Skeletal muscle cell (primary cell): ENCODE data around the gene REXO1.

Experiments used
- DNase-seq: peaks from one replicate; pipeline ENCODE4 v3.0.0-alpha.2; 2010; ENCODE audit warnings: low read depth
- H3K4me3 ChIP-seq: 2 replicates; pipeline ENCODE4 v1.5.1; 2011; ENCODE audit warnings: low read depth, mild to moderate bottlenecking, control low read depth, low read length, moderate library complexity

The REXO1 gene

DNA sequence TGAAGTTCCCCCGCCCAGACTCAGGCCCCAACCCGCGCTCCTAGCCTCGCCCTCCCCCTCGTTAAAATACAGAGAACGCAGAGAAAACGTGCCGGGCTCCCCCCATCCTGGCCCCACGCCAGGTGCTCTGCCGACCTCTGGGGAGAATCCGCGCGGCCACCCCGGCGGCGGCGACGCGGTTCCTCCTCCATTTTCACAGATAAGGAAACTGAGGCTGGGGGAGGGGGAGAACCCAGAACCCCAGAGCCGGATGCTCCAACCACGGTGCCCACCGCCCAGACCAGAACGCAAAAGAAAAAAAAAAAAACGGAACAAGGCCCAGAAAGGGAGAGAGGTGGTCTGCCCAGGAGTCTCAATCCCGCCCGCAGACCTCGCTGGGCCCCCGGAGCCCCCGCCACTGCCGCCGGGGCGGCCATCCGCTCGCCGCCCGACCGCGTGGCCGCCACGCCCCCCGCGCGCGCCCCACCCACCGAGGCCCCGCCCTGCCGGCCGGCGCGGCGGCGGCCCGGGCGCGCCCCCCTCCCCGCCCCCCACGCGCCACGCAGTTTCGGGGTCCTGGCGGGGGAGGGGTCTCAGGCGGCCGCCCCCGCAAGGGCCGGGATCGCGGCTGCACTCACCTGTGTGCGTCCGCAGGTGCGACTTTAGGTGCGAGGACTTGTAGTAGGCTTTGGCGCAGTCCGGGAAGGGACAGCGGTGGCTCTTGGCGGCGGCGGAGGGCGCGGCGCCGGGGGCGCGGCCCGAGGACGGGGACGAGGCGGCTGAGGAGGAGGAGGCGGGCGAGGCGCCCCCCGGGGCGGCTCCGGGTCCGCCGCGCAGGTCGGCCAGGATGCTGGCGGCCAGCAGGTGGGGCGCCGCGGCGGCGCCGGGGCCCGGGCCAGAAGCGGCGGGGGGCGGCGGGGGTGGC is 14.4 kb upstream of the REXO1 start:
- DNase-seq, result no peak
- peak overlapping the region; percentile 87 for H3K4me3 ChIP-seq

- no peak for DNase-seq
- peak overlapping the region; percentile 87 for H3K4me3 ChIP-seq
Measured at GRCh38 chr19:1862068-1862423, 13.8 kb upstream of the REXO1 start.

DNA sequence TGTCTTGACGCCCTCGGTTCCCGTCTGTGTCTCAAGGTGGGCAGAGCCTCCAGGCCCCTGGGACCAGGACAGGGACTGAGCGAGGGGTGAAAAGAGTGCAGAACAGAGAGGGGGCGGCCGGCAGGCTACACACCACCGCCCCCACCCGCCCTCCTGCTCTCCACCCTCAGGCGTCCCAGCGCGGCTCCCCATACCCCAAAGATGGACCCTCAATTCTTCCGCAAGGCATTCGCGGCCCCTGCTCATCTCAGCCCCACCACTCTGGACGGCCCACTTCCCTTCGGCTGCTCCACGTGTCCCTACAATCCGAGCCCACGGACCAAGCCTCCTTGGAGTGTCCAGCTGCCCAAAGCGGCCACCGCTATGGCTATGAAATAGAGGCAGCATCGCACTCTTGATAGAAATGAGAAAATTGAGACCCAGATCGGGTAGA is 13.3 kb upstream of the REXO1 start:
- H3K4me3 ChIP-seq, result peak overlapping the region; percentile 87
- no peak for DNase-seq

DNA sequence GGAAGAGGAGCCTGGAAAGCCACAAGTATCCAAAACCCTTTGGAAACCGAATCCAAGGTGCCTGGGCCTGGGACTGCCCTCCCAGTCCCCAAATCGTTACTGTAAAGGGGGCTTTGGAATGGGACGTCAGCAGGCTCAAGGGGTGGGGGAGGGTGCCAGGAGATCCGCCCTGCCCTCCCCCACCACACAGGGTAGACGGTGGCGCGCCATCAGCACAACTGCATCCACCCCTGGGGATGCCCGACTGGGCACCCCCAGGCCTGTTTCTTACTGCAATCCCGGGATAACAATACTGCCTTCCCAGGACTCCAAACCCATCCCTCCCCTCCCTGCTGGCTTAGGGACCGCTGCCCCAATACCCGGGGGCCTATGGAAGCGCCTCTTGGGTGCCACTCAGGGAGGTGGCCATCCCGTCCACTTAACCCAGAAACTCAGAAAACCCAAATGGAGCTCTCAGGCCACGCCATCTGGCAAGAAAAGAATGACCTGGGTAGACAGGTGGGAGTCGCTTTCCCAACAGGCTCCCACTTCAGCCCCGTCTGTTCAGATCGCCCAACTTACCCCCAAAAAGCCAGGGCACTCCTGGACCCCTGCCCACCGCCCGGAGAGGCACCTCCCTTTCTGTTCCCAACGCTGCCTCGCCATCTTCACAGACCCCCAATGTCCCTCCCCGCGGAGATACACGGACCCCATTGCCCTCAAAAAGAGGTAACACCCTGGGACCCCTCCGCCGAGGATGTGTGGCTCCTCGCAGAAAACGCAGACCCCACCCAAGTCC is 12.7 kb upstream of the REXO1 start:
- DNase-seq, result no peak
- H3K4me3 ChIP-seq, result peak overlapping the region; percentile 87

GRCh38 chr19:1860042-1860775 is 11.9 kb upstream of the REXO1 start:
- H3K4me3 ChIP-seq, result peak overlapping the region; percentile 87
- DNase-seq, result no peak

DNA sequence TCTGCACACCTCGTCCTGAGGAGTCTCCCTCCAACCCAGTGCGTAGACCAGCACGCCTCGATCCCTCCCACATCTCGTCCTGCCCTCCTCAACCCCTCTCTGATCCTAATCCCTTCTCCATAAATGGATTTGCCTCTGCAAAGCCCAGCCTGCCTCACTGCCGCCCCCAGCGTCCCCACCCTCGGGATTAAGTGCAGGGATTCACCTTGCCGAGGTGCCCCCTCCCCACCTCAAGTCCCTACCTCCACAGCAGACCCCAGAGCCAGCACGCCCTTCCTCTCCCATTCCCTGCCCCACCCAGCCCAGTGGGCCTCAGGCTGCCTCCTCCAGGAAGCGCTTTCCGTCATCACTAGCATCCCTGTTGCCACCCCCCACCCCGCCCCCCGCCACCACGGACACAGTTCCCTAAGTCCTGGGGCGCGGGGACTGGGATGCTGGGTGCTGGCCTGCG is 11.1 kb upstream of the REXO1 start:
- DNase-seq, result no peak
- H3K4me3 ChIP-seq, result peak overlapping the region; percentile 87

- no peak for DNase-seq
- no peak overlapping the region for H3K4me3 ChIP-seq
Measured at GRCh38 chr19:1858412-1859081, 10.3 kb upstream of the REXO1 start.

DNA sequence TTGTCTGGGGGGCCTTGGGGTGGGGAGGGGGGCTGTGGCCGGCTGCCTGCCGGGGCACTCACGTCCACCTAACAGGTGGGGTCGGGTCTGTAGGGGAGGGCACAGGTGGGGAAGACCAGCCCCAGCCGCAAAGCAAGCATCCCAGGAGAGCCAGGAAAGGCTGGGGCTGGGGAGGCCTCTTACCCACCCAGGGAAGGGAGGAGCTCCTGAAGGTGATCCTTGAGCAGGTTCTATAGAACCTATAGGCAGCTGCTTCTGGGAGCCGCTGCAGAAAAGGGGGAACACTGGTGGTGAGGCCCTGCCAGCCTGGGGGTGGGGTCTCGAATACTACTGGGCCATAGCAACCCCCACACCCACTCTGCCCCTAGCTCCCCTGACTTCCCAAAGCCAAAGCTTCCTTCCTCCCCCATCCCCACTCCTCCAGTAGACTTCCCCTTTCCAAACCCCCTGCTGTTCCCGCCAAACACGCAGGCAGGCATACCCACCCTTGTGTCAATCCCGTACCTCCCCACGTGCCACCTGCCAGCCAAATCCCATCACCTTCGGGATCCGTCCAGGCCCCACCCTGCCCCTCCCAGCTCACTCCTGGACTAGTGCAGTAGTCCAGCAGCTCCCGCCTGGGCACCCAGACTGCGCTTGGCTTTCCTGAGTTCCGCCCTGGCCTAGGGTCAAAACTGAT is 9.5 kb upstream of the REXO1 start:
- peak overlapping the region; percentile 43 for H3K4me3 ChIP-seq
- DNase-seq, result no peak

DNA sequence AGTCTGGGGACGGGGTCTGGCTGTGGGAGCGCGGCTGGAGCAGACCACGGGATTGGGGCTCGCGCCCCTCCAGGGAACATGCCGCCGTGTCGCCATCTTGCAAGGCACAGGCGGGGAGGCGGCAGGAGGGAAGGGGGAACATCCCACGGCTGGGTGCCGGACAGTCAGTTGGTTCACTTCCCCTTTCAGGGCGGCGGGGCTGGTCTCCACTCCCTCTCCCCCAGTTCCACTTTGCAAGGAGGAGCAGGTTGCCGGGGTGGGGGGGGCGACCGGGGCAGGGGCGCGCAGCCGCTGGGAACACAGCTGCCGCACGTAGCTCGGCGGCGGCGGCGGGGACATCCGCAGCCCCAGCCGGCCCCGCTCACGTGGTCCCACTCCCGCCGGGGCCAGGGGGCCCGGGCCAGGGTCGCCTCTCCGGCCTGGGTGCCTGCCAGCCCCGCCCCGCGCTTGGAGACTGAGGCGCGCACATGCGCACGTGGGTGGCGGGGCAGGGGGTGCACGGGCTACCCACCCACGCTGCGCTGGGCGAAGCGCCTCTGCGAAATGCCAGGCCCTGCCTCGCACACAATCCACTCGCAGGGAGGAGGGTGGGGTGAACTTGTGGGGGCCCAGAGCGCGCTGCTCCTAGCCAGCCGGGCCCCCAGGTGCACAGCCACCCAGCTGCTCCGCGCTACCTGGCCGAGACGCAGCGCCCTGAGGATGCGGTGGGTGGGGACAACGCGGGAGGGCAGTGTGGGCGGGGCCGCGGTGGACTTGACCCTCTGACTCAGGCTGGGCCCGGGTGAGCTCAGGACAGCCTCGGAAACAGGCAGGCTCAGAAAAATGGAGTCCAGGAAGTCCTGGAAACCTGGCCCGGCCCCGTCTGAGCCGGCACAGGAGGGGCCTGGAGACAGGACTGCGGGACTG is 8.7 kb upstream of the REXO1 start:
- DNase-seq, result no peak
- H3K4me3 ChIP-seq, result peak overlapping the region; percentile 43

GRCh38 chr19:1856345-1856697 is 8.0 kb upstream of the REXO1 start:
- DNase-seq, result no peak
- peak overlapping the region; percentile 43 for H3K4me3 ChIP-seq

DNA sequence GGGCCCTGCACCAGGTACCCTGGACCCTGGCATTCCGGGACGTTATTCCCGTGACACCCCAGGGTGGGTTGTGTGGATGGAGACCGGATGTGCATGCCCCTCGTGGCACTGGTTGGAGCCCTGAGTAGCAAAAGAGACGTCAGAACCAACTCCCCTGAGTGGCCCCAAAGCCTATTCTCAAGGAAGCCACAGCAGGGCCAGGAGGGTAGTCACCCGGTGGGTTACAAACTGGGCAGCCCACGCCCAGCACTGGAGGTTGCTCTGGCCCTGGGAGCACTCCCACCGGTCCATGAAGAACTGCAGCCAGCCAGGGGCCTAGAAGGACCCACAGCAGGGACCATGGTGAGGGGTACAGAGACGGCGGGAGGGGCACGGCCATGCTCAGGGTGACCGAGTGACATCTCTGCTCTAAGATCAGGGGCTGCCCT is 7.6 kb upstream of the REXO1 start:
- no peak for DNase-seq
- H3K4me3 ChIP-seq, result peak overlapping the region; percentile 43

DNA sequence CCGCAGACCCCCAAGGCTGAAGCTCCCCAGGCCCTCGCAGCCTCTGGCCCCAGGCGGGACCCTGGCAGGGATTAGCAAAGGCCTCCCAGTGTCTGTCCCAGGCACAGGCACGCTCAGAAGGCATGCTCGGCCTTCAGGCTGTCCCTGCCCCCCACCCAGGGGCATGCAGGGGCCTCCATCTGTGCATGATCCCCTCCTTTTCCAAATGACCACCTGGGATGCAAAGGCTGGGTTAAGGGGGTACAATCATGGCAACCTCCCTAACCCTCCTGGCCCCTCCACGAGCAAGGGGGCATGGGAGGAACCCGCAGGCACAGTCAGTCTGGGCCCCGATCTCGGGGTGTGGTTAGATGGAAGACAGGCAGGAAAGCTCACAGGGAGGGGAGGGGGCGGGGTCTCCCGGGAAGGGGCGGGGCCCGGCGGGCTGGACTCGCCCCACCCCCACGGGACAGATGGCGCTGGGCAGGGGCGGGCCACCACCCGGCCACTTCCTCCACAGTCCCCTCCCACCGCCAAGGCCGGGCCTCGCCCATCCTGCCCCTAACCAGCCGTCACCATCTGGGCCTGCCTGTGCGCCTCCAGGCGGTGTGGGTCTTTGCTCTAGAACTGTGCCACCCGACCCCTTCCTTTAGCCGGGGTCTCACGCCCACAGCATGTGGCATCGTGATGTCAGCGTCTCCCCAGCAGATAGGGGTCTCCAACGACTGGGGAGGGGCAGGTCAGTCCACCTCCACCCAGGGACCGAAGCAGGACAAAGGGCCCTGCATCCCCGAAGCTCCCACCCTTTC is 7.0 kb upstream of the REXO1 start:
- H3K4me3 ChIP-seq, result peak overlapping the region; percentile 43
- peak; percentile 54 for DNase-seq

GRCh38 chr19:1854542-1855039 is 6.3 kb upstream of the REXO1 start:
- H3K4me3 ChIP-seq, result peak overlapping the region; percentile 23
- no peak for DNase-seq

DNA sequence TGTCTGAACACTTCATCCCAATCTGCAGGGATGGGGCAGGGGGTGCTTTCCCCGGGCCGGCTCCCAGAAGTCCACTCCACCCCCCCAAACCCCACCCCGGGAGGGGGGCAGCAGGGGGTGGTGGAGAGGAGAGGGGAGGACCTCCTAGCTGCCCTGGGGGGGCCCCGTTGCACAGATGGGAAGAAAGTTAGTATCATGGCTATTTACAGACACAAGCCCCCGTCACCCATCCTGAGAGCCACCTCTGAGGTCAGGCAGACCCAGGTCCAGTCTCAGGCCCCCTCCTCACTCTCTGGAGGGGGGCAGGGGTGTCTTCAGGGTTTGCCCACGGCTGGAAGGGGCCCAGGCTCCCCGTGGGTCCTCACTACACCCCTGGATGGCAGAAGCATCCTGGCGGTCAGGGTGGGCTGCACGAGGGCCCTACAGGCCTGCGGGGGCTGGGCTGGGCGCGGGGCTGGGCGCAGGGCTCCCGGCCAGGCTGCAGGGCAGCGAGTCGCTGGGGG is 5.8 kb upstream of the REXO1 start:
- no peak overlapping the region for H3K4me3 ChIP-seq
- DNase-seq, result no peak

DNA sequence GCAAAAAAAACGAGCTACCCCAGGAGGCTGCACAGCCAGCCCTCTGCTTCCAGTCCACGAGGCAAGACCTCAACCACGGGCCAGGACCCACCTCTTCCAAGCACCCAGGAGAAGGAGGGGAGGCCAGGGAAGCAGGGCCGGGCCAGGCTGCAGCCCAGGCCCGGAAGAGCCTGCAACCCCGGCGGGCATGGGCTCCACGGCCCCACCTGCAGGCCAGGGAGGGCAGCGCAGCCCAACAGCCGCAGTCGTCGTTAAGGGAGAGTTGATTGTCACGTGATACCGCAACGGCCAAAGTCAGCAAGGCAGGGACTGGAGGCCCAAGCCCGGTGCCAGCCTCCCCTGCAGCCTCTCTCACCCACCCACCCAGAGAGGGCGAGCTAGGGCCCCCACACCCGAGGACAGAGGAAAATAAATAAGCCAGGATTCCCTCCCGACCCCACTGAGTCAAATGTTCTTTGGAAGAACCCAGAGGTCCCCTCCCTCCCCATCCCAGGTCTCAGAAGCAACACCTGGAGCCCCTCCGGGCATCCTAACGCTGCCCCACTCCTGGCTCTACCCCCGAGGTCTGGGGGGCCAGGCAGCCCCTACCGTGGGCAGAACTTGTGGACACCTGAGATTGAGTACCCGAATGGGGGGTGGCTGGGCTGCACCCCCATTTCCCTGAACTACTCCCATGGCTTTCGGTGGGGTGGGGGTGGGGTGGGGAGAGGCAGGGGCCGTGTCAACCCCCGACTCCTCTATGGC is 5.2 kb upstream of the REXO1 start:
- no peak overlapping the region for H3K4me3 ChIP-seq

DNA sequence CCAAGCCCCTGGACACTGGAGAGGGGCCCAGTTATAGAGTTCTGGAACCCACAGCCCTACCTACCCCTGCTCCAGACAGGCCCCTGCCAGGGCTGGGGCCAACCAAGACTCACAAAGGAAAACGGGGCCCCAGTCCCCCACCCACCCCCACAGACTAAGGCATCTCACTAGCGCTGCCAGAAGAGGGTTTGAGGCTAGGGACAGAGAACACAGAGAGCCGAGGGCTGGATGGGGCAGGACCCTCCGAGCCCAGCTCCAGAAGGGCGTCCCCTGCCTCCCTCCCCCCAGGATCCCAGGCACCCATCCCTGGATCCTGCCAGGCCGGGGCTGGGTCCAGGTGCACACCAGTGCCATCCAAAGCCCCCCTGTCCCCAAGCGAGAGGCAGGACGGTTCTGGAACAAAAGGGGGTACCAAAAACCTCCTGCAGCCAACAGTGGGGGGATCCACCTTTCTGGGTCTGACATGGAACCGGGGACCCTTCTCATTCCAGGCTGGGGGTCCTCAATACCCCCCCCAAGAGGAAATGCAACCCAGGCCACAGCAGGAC is 4.4 kb upstream of the REXO1 start:
- no peak for DNase-seq
- no peak overlapping the region for H3K4me3 ChIP-seq

More for the DNA sequence above, 5.2 kb upstream of the REXO1 start:
- no peak for DNase-seq
